Upper lobe of left lung (tissue), 6 donors: Measurements from ENCODE around the gene ATOH7. TPM values are rescaled to one million over a fixed set of nuclear protein-coding genes. Genes with fewer than 3 reads are reported as not detected.
"Not testable (repeated sequence)": the region's sequence is repeated elsewhere in the genome, so short reads cannot be mapped to it uniquely, and the experiment has no call there.

Experiments used
- ATAC-seq, 2 donors: fragments of 200-7000 bp; cut with Tn5 transposase; one replicate each; pipeline ENCODE4 v1.9.1; 2022; ENCODE audit warnings: mild to moderate bottlenecking in 2 of 2, moderate library complexity in 2 of 2; ENCODE audit not compliant: low FRiP score in 2 of 2
- DNase-seq, 2 donors: peaks; one replicate each; pipeline ENCODE4 v3.0.0-alpha.2; 2019 to 2020
- H3K27ac ChIP-seq, 4 donors: fragments of 200-600 bp; sonication (generic); one replicate each; pipeline ENCODE4 v1.5.1; 2016 to 2019
- H3K27me3 ChIP-seq, 4 donors: fragments of 200-600 bp; sonication (generic); one replicate each; pipeline ENCODE4 v1.5.1; 2017 to 2019
- H3K36me3 ChIP-seq, 4 donors: fragments of 200-600 bp; sonication (generic); one replicate each; pipeline ENCODE4 v1.5.1; 2016 to 2019
- H3K4me1 ChIP-seq, 4 donors: fragments of 200-600 bp; sonication (generic); one replicate each; pipeline ENCODE4 v1.5.1; 2018 to 2019
- H3K4me3 ChIP-seq, 4 donors: fragments of 200-600 bp; sonication (generic); one replicate each; pipeline ENCODE4 v1.5.1; 2017 to 2019; ENCODE audit warnings: mild to moderate bottlenecking in 2 of 4, moderate library complexity in 1 of 4
- H3K9me3 ChIP-seq, 4 donors: fragments of 200-600 bp; sonication (generic); one replicate each; pipeline ENCODE4 v1.5.1; 2018 to 2019
- EP300 ChIP-seq, 4 donors: sonication (generic); formaldehyde crosslinking; IDR thresholded peaks; one replicate each; pipeline ENCODE4 v1.5.1; 2017; ENCODE audit warnings: antibody characterized with exemption in 4 of 4, control low read depth in 2 of 4
- POLR2A ChIP-seq, 4 donors: fragments of 450-650 bp; IDR thresholded peaks; one replicate each; pipeline ENCODE4 v1.5.1; 2016 to 2017; ENCODE audit warnings: antibody characterized with exemption in 4 of 4, mild to moderate bottlenecking in 2 of 4
- POLR2AphosphoS5 ChIP-seq, 2 donors: sonication (generic); formaldehyde crosslinking; IDR thresholded peaks; one replicate each; pipeline ENCODE4 v1.5.1; 2017; ENCODE audit warnings: antibody characterized with exemption in 2 of 2
- WGBS, 2 donors: methylation state at CpG; one replicate each; pipeline ENCODE4 v1.1.5; 2017 to 2018; 5-methylcytosine and 5-hydroxymethylcytosine counted together
- total RNA-seq, 6 donors: library from RNA; depleted of rRNA in 4 of 6; stranded (reverse); fragments of >200 nt in 4 of 6; gene quantifications; one replicate each; pipeline versions ENCODE4 v1.1.0 to v1.2.1, GENCODE V29; 2016 to 2021
- TF ChIP-seq, protein P1 (sequence below), 6 experiments: fragments of 450-650 bp in 4 of 6; fragments of 200-600 bp in 2 of 6; sonication (generic) in 2 of 6; IDR thresholded peaks; one replicate each; pipeline ENCODE4 v1.5.1; 2016 to 2019; ENCODE audit warnings: antibody characterized with exemption in 6 of 6
- donor health status: DM: no; HTN: no; CAD: no; lungs with moderate emphysema.
- donor health status: DM: no; HTN: yes; CAD: no; lungs with severe emphysema.

Gene ATOH7
- total RNA-seq, 6 donors from 2014 or later, result not detected

DNA sequence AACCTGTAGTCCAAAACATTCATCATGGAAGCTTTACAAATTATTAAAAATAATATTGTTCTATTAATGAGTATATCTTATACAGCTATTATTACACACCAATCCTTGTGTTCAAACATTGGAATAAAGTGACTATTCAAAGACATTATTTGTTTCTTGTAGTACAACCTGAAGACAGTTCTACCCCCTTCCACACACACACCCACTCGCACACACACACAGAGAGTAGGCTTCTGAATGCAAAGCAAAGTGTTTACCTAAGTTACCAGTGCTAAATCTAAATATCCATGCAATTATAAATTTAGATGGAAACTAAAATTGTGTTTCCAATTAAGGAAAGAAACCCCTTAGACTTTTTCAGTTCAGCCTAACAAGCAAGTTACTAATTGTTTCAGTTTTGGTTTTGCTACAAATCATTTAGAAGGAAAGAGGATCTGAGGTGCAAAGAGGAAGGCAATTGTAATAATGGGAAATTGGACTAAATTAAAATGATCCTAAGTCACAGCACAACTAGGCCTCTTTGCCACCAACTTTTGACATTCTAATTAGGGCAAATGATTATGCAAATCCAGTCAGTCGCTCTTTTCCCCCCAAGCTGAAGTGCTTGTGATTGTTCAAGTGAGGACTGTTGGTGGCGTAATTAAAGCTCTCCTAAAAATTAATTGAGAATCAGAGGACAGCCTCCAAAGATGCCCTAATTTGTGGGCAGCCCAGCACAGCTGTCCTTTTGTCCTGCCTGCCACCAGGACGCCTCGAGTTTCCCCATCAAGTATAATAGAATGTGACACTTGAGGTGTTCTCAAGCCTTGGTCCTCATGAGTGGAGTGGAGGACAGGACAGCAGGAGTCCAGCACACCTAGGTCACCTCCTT, 19.9 kb upstream of the ATOH7 start:
- H3K27ac ChIP-seq, result no peak overlapping the region
- WGBS, 2 donors, result 70 to 71% methylated on average over 5 of the region's 5 CpGs
- no peak overlapping the region for H3K4me3 ChIP-seq
- H3K4me1 ChIP-seq, result no peaks in the 10 kb centered on the region
- H3K27me3 ChIP-seq, result no peaks in the 10 kb centered on the region
- no peak for TF ChIP-seq POLR2AphosphoS5 (IDR thresholded peaks at IDR 0.05)
- no peak for TF ChIP-seq EP300 (IDR thresholded peaks at IDR 0.05)
- no peak for TF ChIP-seq POLR2A (IDR thresholded peaks at IDR 0.05)
- TF ChIP-seq, protein P1, sequence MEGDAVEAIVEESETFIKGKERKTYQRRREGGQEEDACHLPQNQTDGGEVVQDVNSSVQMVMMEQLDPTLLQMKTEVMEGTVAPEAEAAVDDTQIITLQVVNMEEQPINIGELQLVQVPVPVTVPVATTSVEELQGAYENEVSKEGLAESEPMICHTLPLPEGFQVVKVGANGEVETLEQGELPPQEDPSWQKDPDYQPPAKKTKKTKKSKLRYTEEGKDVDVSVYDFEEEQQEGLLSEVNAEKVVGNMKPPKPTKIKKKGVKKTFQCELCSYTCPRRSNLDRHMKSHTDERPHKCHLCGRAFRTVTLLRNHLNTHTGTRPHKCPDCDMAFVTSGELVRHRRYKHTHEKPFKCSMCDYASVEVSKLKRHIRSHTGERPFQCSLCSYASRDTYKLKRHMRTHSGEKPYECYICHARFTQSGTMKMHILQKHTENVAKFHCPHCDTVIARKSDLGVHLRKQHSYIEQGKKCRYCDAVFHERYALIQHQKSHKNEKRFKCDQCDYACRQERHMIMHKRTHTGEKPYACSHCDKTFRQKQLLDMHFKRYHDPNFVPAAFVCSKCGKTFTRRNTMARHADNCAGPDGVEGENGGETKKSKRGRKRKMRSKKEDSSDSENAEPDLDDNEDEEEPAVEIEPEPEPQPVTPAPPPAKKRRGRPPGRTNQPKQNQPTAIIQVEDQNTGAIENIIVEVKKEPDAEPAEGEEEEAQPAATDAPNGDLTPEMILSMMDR (IDR thresholded peaks at IDR 0.05), result no peak
- no peaks in the 10 kb centered on the region for H3K9me3 ChIP-seq
- H3K36me3 ChIP-seq, result no peaks in the 10 kb centered on the region
- ATAC-seq (no peak), DNase-seq (no peak)

DNA sequence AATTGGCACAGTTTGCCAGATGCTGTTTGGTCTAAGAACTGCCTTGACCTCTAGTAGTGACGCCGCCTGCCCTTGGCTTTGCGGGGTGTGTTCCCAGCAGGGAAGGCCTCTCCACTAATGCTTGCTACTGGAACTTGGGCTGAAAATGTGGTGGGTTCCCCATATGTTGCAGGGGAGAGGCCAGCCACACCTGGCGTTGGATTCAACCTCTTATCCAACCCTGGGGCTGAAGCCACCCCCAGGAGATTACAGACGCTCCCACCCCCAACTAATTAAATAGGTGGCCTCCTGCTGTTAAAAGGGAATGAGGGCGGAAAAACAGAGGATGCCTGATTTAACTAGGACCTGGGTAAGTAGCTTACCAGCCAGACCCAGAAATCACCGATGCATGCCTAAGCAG, 19.2 kb upstream of the ATOH7 start:
- no peaks in the 10 kb centered on the region for H3K36me3 ChIP-seq
- no peaks in the 10 kb centered on the region for H3K4me1 ChIP-seq
- WGBS, 2 donors, result 88 to 92% methylated on average over 6 to 7 of the region's 7 CpGs
- DNase-seq (no peak), ATAC-seq (no peak)
- H3K27ac ChIP-seq, result no peak overlapping the region
- no peaks in the 10 kb centered on the region for H3K9me3 ChIP-seq
- H3K4me3 ChIP-seq, result no peak overlapping the region
- TF ChIP-seq POLR2AphosphoS5 (IDR thresholded peaks at IDR 0.05) (no peak), POLR2A (IDR thresholded peaks at IDR 0.05) (no peak), EP300 (IDR thresholded peaks at IDR 0.05) (no peak)
- TF ChIP-seq, protein P1 (IDR thresholded peaks at IDR 0.05), result no peak
- H3K27me3 ChIP-seq, result no peaks in the 10 kb centered on the region

DNA sequence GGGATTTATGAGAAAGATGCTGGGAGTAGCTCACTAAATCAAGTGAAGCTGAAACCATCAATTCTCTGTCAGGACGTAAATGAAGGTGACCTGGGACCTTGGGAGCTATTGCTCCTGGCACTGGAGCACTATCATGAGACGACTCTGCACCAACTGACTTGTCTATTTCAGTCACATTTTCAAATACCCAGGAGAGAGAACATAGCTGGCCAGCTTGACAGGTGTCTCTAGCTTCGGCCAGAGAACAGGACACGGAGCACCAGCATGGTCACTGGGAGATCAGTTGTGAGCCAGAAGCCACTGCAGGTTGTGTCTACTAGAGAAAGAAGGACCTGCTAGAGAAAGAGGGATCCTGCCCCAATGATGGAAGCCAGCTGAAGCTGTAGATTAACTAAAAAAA, 17.4 kb upstream of the ATOH7 start:
- no peaks in the 10 kb centered on the region for H3K36me3 ChIP-seq
- H3K9me3 ChIP-seq, result no peaks in the 10 kb centered on the region
- H3K4me3 ChIP-seq, result no peak overlapping the region
- DNase-seq (no peak), ATAC-seq (no peak)
- no peak overlapping the region for H3K27ac ChIP-seq
- H3K4me1 ChIP-seq, result no peaks in the 10 kb centered on the region
- WGBS, 2 donors, result 91% methylated on average over 4 of the region's 4 CpGs
- H3K27me3 ChIP-seq, result no peaks in the 10 kb centered on the region
- TF ChIP-seq, protein P1 (IDR thresholded peaks at IDR 0.05), result no peak
- no peak for TF ChIP-seq EP300 (IDR thresholded peaks at IDR 0.05)
- TF ChIP-seq POLR2AphosphoS5 (IDR thresholded peaks at IDR 0.05), result no peak
- TF ChIP-seq POLR2A (IDR thresholded peaks at IDR 0.05), result no peak

DNA sequence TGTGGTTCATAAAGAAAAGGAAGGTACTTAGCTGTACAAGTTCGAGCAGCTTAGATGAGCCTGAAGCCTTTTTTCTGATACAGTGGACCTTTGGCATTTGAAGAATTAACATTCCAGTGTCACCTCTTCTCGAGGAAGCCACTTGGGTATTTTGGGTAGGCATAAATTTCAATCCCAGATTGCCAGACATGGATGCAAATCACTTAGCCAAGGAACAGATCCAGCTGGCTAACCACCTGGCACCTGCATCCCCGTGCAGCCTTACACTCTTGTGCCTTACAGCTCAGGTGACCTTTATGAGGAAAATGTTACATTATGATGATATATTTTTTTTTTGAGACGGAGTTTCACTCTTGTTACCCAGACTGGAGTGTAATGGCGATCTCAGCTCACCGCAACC, 16.0 kb upstream of the ATOH7 start:
- ATAC-seq, result no peak
- no peak overlapping the region for H3K27ac ChIP-seq
- no peaks in the 10 kb centered on the region for H3K9me3 ChIP-seq
- H3K4me1 ChIP-seq, result no peaks in the 10 kb centered on the region
- no peaks in the 10 kb centered on the region for H3K27me3 ChIP-seq
- TF ChIP-seq EP300 (IDR thresholded peaks at IDR 0.05) (no peak), POLR2A (IDR thresholded peaks at IDR 0.05) (no peak), POLR2AphosphoS5 (IDR thresholded peaks at IDR 0.05) (no peak)
- TF ChIP-seq, protein P1 (IDR thresholded peaks at IDR 0.05), result no peak
- no peak overlapping the region for H3K4me3 ChIP-seq
- H3K36me3 ChIP-seq, result no peaks in the 10 kb centered on the region
- DNase-seq, result no peak
- 82 to 84% methylated on average over 6 of the region's 6 CpGs for WGBS, 2 donors

DNA sequence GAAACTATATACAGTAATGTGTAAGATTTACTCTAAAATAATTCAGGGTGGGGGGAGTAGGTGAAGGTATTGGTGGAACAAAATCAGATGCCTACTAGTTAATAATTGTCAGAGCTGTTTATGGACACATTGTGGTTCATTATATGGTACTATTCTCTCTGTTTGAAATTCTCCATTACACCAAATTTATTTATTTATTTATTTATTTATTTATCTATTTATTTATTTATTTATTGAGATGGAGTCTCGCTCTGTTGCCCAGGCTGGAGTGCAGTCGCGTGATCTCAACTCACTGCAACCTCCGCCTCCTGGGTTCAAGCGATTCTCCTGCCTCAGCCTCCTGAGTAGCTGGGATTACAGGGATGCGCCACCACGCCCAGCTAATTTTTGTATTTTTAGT, 14.5 kb upstream of the ATOH7 start:
- H3K4me1 ChIP-seq, H3K4me3 ChIP-seq, DNase-seq, H3K27me3 ChIP-seq, H3K36me3 ChIP-seq, H3K27ac ChIP-seq, H3K9me3 ChIP-seq, ATAC-seq: not testable (repeated sequence)
- 95 to 96% methylated on average over 7 of the region's 7 CpGs for WGBS, 2 donors
